GM18505 (cell line): ENCODE data around the gene UEVLD.
"Not testable (repeated sequence)": the region's sequence is repeated elsewhere in the genome, so short reads cannot be mapped to it uniquely, and the experiment has no call there.

Experiments
- ATAC-seq: cut with Tn5 transposase; IDR thresholded peaks from one replicate; pipeline ENCODE4 v1.9.1; 2021; ENCODE audit not compliant: unreplicated experiment
- POLR2A ChIP-seq: IDR thresholded peaks from 4 replicates; pipeline ENCODE4 v1.6.1; 2011; ENCODE audit warnings: borderline replicate concordance; ENCODE audit not compliant: insufficient read depth, insufficient read length; ENCODE audit errors: extremely low read depth

UEVLD gene

GRCh38 chr11:18608376-18608775 is 19.8 kb upstream of the UEVLD start:
- no peak for ATAC-seq
- TF ChIP-seq POLR2A = no peak

DNA sequence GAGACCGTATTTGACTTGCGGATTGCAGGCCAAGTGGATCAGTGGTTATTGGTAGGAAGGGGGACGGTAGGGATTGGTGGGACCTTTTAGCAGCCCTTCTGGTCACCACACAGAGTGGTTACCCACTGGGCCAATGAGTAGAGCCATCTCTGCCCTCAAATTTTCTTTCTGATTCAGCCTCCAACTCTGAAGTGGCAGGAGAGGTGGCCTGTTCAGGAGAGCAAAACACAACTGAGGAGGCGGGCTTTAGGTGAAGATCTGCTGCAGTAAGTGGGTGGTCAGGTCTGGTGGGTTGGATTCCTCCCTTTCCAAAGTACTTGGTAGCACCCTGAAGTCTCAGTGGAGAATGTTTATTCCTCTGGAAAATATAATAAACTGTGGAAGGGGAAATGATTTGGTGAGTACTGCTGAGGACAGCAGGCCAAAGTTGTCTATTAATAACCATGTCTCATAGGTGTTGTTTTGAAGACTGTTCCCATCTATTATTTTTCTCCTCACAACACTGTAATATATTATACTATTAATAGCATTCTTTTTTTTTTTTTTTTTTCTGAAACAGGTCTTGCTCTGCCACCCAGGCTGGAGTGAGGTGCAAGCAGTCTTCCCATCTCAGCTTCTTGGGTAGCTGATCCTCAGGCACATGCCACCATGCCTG is 12.5 kb upstream of the UEVLD start:
- no peak for ATAC-seq
- TF ChIP-seq POLR2A = no peak

DNA sequence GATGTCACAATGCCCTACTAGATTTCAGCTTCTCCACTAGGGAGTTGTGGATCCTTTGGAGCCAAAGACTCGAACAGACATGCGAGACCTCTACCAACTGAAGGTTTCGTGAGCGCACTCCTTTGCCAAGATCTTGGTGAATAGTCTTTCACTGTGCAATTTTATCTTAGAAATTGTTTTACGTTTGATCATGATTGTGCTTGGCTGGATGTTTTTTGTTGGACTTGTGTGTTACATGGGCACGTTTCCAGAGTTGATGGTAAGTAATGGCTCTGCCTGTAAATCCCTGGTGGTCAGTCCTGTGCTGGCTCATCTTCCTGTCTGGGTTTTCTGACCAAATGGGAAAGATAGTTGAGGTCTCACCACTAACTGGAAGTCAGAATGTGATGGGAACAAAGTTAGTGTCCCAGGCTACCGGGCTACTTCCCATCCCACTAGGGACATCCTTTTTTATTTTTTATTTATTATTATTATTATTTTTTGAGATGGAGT is 11.3 kb upstream of the UEVLD start, which contains the start of gene MISFA:
TSS of gene MISFA (plus strand) at position 51 of the 492 bp plus-strand sequence. CDS start at position 191, 140 bp downstream.
- no peak for ATAC-seq
- TF ChIP-seq POLR2A = no peak

GRCh38 chr11:18594999-18595749 is 6.6 kb upstream of the UEVLD start:
- no peak for TF ChIP-seq POLR2A
- ATAC-seq = no peak

- not testable (repeated sequence) for ATAC-seq
These were observed 5.6 kb upstream of the UEVLD start for GRCh38 chr11:18594088-18594487.

GRCh38 chr11:18590571-18590970 is 2.0 kb upstream of the UEVLD start:
- ATAC-seq = no peak

GRCh38 chr11:18581825-18582224 is 6.7 kb downstream of the UEVLD start:
- no peak for ATAC-seq
- TF ChIP-seq POLR2A = no peak

More at GRCh38 chr11:18590571-18590970, 2.0 kb upstream of the UEVLD start:
- no peak for TF ChIP-seq POLR2A

- ATAC-seq = no peak
- no peak for TF ChIP-seq POLR2A
These were observed 8.3 kb downstream of the UEVLD start for GRCh38 chr11:18580113-18580766.

DNA sequence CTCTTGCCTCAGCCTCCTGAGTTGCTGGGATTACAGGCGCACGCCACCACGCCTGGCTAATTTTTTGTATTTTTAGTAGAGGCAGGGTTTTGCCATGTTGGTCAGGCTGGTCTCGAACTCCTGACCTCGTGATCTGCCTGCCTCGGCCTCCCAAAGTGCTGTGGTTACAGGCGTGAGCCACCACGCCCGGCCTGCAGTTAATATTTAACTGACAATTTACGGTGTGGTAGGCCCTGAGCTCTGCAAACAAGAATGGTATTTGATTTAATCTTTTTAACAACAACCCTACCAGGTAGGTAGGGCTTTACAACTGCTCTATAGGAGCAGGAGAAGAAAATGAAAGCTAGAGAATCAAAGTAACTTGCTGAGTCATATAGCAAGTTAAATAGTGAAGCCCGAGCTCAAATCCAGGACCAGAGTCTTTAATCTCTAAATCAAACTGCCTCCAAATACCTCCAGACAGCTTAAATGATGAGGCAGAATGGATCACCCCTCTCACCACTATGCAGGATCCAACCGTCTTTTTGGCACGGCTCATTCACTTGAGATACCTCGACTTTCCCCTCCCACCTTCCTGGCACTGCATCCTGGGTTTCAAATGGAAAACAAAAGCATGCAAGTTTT is 9.4 kb downstream of the UEVLD start:
- TF ChIP-seq POLR2A = no peak
- ATAC-seq = no peak

DNA sequence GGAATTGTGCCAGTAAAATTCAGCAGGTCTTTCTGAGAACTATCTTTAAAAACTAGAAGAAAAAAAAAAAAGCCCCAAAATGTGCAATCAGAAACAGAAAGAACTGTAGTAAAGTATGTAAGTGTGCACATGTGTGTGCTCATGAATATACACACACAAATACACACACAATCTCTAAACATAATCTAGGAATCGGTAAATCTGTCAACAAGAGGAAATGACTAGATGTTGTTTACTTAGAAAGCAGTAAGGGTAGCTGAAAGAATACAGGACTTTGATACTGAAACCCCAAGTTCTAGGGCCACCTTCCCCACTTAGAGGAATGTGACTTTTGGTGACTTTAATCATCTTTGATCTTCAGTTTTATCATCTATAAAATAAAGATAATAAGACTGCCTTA is 13.2 kb downstream of the UEVLD start:
- no peak for TF ChIP-seq POLR2A
- no peak for ATAC-seq

GRCh38 chr11:18567081-18567480 is 21.5 kb downstream of the UEVLD start:
- TF ChIP-seq POLR2A = no peak
- ATAC-seq = no peak

DNA sequence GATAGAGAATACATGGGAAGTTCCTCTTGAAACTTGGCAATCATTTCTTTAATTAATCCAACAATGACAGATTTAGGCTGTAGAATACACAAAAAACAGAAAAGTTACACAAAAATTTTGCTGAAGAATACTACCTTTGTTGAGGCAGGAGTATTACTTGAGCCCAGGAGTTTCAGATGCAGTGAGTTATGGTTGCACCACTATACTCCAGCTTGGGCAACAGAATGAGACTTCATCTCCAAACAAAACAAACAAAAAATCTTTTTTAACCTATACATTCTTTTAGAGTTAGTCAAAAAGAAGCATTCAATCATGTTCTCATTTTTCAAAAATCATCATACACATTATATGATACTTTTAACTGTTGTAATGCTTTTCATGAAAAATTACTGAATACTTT is 22.1 kb downstream of the UEVLD start:
- TF ChIP-seq POLR2A = no peak
- ATAC-seq = no peak

DNA sequence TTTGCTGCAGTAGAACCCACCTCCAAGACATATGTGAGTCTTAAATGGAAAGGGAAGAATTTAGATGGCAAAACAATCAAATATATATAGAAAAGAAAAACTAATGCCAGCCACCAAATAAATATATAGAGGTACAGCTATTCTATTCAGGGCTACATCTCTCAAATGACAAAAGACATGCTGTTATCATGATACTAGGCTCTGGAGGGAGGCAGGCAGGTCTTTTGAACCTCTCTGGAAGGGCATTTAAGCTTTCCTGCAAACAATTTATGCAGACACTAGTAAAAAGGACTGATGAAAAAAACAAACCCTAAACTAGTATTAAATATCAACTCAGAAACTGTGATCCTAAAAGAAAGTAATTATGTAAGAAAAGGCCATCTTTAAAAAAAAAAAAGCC is 24.4 kb downstream of the UEVLD start:
- no peak for TF ChIP-seq POLR2A
- no peak for ATAC-seq
